GM12878 (cell line): ENCODE measurements around the gene ZC3H10. TPM values are rescaled to one million over a fixed set of nuclear protein-coding genes. Genes with fewer than 3 reads are reported as not detected.

ENCODE experiments used
- BHLHE40 ChIP-seq, 2 experiments: fragments of 450-650 bp in 1 of 2; IDR thresholded peaks; 2 replicates each; pipeline ENCODE4 v1.6.1; 2011 to 2017; ENCODE audit warnings: low read depth in 2 of 2, borderline replicate concordance in 1 of 2, improper control_type of control experiment in 1 of 2, low read length in 1 of 2, mild to moderate bottlenecking in 1 of 2
- CHD4 ChIP-seq: fragments of 200-600 bp; sonication (generic); IDR thresholded peaks from 2 replicates; pipeline ENCODE4 v1.6.1; 2016; ENCODE audit warnings: mild to moderate bottlenecking
- FOXK2 ChIP-seq: fragments of 450-650 bp; IDR thresholded peaks from 2 replicates; pipeline ENCODE4 v1.6.1; 2017; ENCODE audit warnings: mild to moderate bottlenecking, moderate library complexity
- POU2F2 ChIP-seq: IDR thresholded peaks from 3 replicates; pipeline ENCODE4 v1.6.1; 2011; ENCODE audit warnings: low read depth, mild to moderate bottlenecking, low read length, borderline replicate concordance
- SRF ChIP-seq, 2 experiments: IDR thresholded peaks; 2 replicates each; pipeline ENCODE4 v1.6.1; 2011; ENCODE audit warnings: low read depth in 2 of 2, low read length in 2 of 2, mild to moderate bottlenecking in 1 of 2, moderate library complexity in 1 of 2
- SUZ12 ChIP-seq: fragments of 200-600 bp; sonication (generic); IDR thresholded peaks from one replicate; pipeline ENCODE4 v1.6.1; 2018; ENCODE audit warnings: antibody characterized with exemption, mild to moderate bottlenecking; ENCODE audit not compliant: unreplicated experiment
- TCF7 ChIP-seq: IDR thresholded peaks from 2 replicates; pipeline ENCODE4 v1.6.1; 2014; ENCODE audit warnings: antibody characterized with exemption, borderline replicate concordance
- WRNIP1 ChIP-seq: IDR thresholded peaks from 2 replicates; pipeline ENCODE4 v1.6.1; 2011; ENCODE audit warnings: low read depth, low read length, improper control_type of control experiment, borderline replicate concordance
- ZNF384 ChIP-seq: IDR thresholded peaks from 2 replicates; pipeline ENCODE4 v1.6.1; 2012; ENCODE audit warnings: low read depth, mild to moderate bottlenecking, low read length, improper control_type of control experiment, borderline replicate concordance
- polyA plus RNA-seq, 11 experiments: library from polyadenylated mRNA; depleted of rRNA in 4 of 11; unstranded in 6 of 11; stranded (reverse) in 5 of 11; fragments of >200 nt; fragmentation: Nextera tagmentation in 4 of 11; fragmentation: Illumina TruSeq in 1 of 11; extraction: Ambion mirVana in 4 of 11; extraction: Trizol in 1 of 11; gene quantifications; 1 replicate in 1 of 11; 2 replicates in 10 of 11; pipeline versions ENCODE4 v1.2.1 to v1.2.3, GENCODE V29; 2011 to 2016; ENCODE audit warnings: inconsistent platforms in 2 of 11, missing spikeins in 2 of 11, low read depth in 1 of 11
- total RNA-seq, 4 experiments: library from RNA; depleted of rRNA in 3 of 4; stranded (reverse); fragments of >200 nt in 3 of 4; fragmentation: Illumina TruSeq in 1 of 4; extraction: Trizol in 1 of 4; gene quantifications; 2 replicates each; pipeline versions ENCODE4 v1.2.1 to v1.2.3, GENCODE V29; 2013 to 2021
- TF ChIP-seq, protein P1 (sequence below): fragments of 150-350 bp; IDR thresholded peaks from 2 replicates; pipeline ENCODE4 v1.6.1; 2016; ENCODE audit warnings: low read depth, low read length
- TF ChIP-seq, protein P2 (sequence below): fragments of 450-650 bp; IDR thresholded peaks from 2 replicates; pipeline ENCODE4 v1.6.1; 2017; ENCODE audit warnings: low read depth, mild to moderate bottlenecking, moderate library complexity
- TF ChIP-seq, protein P3 (sequence below): fragments of 450-650 bp; formaldehyde crosslinking; IDR thresholded peaks from 2 replicates; pipeline ENCODE4 v1.5.0; 2022; ENCODE audit warnings: mild to moderate bottlenecking, missing genetic modification characterization
- TF ChIP-seq, protein P4 (sequence below): IDR thresholded peaks from 2 replicates; pipeline ENCODE4 v1.6.1; 2011; ENCODE audit warnings: borderline replicate concordance, low read depth, mild to moderate bottlenecking, moderate library complexity, mixed read lengths, low read length; ENCODE audit not compliant: insufficient read depth; ENCODE audit errors: extremely low read length

ZC3H10 gene
- total and polyA plus RNA-seq, 10 of the 15 experiments (the other 5 are each of a cell fraction or from before 2014, with no cell fraction given), result 0.56 to 6.4 (median 3.7) TPM

DNA sequence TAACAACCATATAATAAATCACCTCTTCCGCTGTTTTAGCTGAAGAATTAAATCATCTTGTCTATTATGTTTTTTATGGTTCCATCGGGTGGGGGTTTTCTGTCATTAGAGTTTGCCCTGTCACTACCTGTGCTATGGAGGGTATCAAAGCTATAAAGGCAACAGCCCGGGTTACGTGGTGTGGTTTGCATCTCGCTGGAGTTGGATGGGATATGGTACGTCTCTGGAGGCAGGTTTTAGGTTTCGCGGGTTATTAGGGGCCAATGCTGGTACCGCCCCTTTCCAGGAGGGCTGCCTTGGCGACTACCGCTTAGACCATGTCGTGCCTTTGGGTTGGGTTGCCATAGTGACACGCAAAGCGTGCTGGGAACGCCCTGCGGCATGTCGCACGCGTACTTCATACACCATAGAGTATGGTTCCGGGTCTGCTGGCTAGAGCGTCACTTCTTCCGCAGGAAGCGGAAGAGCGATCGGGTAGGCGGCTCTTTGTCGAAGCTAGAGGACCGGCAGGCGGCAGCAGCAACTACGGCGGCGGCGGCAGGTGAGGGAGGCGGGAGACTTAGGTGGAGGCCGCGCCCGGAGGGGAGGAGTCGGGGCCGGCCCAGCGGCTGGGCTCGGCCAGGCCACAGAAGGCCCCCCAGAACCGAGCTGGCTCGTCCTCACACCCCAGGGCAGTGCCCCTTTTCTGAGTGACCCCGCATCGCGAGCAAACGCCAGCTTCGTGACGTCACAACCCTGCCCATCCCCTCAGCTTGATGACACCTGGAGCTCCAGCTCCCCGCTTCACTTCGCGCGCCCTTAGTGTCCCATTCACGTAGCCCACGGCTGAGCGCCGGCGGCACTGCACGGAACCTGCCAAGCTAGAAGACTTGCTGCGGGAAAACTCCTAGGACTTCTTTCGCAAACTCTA, at the start of gene ZC3H10 (continued):
- TF ChIP-seq ZNF384 (no peak), SRF (IDR thresholded peaks at IDR 0.05; ENCODE audit: low read depth in 2 of 2, low read length in 2 of 2) (peak in 1 of 2 experiments; percentile 64; a peak in 1 of 4 replicates), CHD4 (no peak), BHLHE40 (IDR thresholded peaks at IDR 0.05; ENCODE audit: borderline replicate concordance in 1 of 2, low read depth in 2 of 2, low read length in 1 of 2) (peak; percentile 95 to 97), WRNIP1 (no peak), FOXK2 (peak; percentile 52; the same call in 1 of the 2 replicates), TCF7 (no peak), POU2F2 (peak; percentile 99), SUZ12 (no peak)
- TF ChIP-seq, protein P1, sequence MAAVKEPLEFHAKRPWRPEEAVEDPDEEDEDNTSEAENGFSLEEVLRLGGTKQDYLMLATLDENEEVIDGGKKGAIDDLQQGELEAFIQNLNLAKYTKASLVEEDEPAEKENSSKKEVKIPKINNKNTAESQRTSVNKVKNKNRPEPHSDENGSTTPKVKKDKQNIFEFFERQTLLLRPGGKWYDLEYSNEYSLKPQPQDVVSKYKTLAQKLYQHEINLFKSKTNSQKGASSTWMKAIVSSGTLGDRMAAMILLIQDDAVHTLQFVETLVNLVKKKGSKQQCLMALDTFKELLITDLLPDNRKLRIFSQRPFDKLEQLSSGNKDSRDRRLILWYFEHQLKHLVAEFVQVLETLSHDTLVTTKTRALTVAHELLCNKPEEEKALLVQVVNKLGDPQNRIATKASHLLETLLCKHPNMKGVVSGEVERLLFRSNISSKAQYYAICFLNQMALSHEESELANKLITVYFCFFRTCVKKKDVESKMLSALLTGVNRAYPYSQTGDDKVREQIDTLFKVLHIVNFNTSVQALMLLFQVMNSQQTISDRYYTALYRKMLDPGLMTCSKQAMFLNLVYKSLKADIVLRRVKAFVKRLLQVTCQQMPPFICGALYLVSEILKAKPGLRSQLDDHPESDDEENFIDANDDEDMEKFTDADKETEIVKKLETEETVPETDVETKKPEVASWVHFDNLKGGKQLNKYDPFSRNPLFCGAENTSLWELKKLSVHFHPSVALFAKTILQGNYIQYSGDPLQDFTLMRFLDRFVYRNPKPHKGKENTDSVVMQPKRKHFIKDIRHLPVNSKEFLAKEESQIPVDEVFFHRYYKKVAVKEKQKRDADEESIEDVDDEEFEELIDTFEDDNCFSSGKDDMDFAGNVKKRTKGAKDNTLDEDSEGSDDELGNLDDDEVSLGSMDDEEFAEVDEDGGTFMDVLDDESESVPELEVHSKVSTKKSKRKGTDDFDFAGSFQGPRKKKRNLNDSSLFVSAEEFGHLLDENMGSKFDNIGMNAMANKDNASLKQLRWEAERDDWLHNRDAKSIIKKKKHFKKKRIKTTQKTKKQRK, result peak; percentile 35; the same call in 1 of the 2 replicates
- TF ChIP-seq, protein P2, sequence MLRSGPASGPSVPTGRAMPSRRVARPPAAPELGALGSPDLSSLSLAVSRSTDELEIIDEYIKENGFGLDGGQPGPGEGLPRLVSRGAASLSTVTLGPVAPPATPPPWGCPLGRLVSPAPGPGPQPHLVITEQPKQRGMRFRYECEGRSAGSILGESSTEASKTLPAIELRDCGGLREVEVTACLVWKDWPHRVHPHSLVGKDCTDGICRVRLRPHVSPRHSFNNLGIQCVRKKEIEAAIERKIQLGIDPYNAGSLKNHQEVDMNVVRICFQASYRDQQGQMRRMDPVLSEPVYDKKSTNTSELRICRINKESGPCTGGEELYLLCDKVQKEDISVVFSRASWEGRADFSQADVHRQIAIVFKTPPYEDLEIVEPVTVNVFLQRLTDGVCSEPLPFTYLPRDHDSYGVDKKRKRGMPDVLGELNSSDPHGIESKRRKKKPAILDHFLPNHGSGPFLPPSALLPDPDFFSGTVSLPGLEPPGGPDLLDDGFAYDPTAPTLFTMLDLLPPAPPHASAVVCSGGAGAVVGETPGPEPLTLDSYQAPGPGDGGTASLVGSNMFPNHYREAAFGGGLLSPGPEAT, result peak; percentile 66; the same call in 1 of the 2 replicates
- TF ChIP-seq, protein P3, sequence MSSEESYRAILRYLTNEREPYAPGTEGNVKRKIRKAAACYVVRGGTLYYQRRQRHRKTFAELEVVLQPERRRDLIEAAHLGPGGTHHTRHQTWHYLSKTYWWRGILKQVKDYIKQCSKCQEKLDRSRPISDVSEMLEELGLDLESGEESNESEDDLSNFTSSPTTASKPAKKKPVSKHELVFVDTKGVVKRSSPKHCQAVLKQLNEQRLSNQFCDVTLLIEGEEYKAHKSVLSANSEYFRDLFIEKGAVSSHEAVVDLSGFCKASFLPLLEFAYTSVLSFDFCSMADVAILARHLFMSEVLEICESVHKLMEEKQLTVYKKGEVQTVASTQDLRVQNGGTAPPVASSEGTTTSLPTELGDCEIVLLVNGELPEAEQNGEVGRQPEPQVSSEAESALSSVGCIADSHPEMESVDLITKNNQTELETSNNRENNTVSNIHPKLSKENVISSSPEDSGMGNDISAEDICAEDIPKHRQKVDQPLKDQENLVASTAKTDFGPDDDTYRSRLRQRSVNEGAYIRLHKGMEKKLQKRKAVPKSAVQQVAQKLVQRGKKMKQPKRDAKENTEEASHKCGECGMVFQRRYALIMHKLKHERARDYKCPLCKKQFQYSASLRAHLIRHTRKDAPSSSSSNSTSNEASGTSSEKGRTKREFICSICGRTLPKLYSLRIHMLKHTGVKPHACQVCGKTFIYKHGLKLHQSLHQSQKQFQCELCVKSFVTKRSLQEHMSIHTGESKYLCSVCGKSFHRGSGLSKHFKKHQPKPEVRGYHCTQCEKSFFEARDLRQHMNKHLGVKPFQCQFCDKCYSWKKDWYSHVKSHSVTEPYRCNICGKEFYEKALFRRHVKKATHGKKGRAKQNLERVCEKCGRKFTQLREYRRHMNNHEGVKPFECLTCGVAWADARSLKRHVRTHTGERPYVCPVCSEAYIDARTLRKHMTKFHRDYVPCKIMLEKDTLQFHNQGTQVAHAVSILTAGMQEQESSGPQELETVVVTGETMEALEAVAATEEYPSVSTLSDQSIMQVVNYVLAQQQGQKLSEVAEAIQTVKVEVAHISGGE, result peak; percentile 53
- TF ChIP-seq, protein P4, sequence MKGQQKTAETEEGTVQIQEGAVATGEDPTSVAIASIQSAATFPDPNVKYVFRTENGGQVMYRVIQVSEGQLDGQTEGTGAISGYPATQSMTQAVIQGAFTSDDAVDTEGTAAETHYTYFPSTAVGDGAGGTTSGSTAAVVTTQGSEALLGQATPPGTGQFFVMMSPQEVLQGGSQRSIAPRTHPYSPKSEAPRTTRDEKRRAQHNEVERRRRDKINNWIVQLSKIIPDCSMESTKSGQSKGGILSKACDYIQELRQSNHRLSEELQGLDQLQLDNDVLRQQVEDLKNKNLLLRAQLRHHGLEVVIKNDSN, result no peak
